Muscle layer of colon (tissue), 2 donors: ENCODE results near the gene CD52.
A peak's percentile ranks its signal among the peaks of the same experiment; 100 is the strongest.

Experiments
- H3K27ac ChIP-seq: one replicate; pipeline ENCODE4 v1.7.0; 2013; ENCODE audit warnings: low read depth, mild to moderate bottlenecking, low read length, moderate library complexity
- H3K27me3 ChIP-seq, 2 donors: one replicate each; pipeline ENCODE4 v1.7.0; 2013; ENCODE audit warnings: low read length in 2 of 2, mild to moderate bottlenecking in 2 of 2; ENCODE audit not compliant: insufficient read depth in 2 of 2, control insufficient read depth in 1 of 2
- H3K36me3 ChIP-seq: one replicate; pipeline ENCODE4 v1.7.0; 2013; ENCODE audit warnings: mild to moderate bottlenecking, low read length; ENCODE audit not compliant: insufficient read depth
- H3K4me1 ChIP-seq: one replicate; pipeline ENCODE4 v1.7.0; 2013; ENCODE audit warnings: mild to moderate bottlenecking, low read length; ENCODE audit not compliant: insufficient read depth
- H3K4me3 ChIP-seq, 2 donors: one replicate each; pipeline ENCODE4 v1.7.0; 2013; ENCODE audit warnings: low read length in 2 of 2, low read depth in 1 of 2, mild to moderate bottlenecking in 1 of 2, moderate library complexity in 1 of 2
- H3K9ac ChIP-seq: one replicate; pipeline ENCODE4 v1.7.0; 2013; ENCODE audit warnings: low read length
- H3K9me3 ChIP-seq: one replicate; pipeline ENCODE4 v1.7.0; 2013; ENCODE audit warnings: mild to moderate bottlenecking, low read length
- donor health status: abdominal sarcoma.
- donor health status: Adenocarcinoma of cecum.

CD52 gene

DNA sequence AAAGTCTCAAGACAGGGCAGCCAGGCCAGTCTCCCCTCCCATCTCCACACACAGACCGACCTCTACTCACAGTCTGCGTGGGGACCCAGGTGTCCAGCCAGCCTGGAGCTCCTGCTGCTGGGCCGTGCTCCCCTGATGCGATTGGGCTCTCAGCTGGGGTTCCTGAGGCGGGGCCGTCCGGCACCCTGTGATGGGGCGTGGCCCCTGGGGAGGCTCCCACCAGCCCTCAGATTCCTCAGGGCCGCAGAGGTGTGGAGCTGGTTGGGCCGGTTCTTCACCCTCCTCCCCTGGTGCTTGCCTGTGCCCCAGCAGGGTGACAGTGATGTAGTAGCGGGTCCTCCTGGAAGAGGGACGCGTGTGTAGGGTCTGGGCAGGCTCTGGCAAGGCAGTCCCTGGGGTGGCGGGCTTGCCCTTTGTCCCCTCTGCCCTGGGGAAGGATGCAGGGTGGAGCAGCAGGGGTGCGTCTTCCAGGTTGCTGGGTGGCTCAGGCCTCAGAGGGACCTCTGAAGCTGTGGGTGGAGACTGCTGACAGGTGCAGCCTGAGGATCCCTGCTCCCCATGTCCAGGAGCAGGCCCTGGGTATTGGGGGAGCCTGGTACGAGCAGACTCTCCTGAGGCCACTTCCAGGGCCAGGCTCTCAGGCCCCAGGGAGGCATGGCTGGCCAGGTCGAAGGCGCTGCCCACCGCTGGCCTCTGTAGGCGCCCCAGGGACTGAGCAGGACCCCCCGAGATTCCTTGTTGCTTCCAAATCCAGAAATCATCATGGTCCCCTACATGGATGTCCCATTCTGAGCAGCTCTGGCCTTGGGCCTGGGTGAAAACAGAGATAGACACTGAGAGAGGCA, 36.4 kb downstream of the CD52 start, which contains the start of gene CRYBG2:
Gene CRYBG2 (minus strand): TSS at position 155 of the 845 bp plus-strand sequence. CDS start 7,473 bp downstream, outside the sequence.
- H3K4me3 ChIP-seq: no peak within 1 kb of the TSS
- H3K9ac ChIP-seq: no peak within 1 kb of the TSS
- no peaks in the 10 kb centered on the region for H3K9me3 ChIP-seq
- H3K27ac ChIP-seq: no peak within 1 kb of the TSS
- H3K36me3 ChIP-seq: no peaks in the 10 kb centered on the region
- H3K4me1 ChIP-seq: no peaks in the 10 kb centered on the region
- H3K27me3 ChIP-seq: peaks cover 0 to 14% of the 10 kb centered on the region in 2 donors

DNA sequence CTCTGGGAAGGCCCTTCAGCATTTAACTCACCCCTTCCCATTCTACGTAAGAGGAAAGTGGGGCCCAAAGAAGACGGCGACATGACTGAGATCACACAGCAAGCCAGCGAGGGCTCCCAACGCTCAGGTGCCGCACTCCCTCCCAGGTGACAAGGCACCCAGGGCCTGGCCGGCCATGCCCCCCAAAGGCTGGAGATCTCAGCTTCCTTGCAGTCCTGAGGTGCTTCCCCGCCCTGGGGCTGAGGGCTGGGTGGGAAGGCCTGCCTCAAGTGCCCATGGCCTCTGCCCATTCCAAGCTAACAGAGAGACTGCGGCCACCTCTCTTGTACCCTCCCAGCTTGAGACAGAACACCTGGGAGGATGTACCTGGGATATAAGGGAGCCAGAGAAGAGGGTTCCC, 37.2 kb downstream of the CD52 start:
- no peak overlapping the region for H3K27ac ChIP-seq
- H3K36me3 ChIP-seq: no peaks in the 10 kb centered on the region
- peaks cover 2 to 18% of the 10 kb centered on the region in 2 donors for H3K27me3 ChIP-seq
- H3K4me1 ChIP-seq: no peaks in the 10 kb centered on the region
- no peaks in the 10 kb centered on the region for H3K9me3 ChIP-seq
- H3K9ac ChIP-seq: no peak overlapping the region
- no peak overlapping the region for H3K4me3 ChIP-seq

DNA sequence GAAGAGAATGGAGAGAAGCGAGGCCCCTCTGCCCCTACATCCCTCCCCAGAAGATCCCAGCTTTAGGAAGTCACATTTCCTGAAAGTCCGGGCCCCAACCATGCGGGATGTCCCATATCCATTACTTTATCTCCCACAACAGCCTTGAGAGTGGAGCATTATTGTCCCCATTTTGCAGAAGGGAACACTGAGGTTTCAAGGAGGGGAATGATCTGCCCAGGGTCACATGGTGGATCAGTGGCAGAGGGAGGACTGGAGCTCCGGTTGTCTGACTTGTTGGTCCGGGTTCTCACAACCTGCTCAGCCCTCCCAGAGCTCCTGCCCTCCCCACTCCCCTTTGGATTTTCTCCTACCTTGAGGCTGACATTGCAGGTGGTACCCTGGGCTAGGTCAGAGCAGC, 38.3 kb downstream of the CD52 start:
- H3K4me1 ChIP-seq: no peaks in the 10 kb centered on the region
- no peak overlapping the region for H3K27ac ChIP-seq

DNA sequence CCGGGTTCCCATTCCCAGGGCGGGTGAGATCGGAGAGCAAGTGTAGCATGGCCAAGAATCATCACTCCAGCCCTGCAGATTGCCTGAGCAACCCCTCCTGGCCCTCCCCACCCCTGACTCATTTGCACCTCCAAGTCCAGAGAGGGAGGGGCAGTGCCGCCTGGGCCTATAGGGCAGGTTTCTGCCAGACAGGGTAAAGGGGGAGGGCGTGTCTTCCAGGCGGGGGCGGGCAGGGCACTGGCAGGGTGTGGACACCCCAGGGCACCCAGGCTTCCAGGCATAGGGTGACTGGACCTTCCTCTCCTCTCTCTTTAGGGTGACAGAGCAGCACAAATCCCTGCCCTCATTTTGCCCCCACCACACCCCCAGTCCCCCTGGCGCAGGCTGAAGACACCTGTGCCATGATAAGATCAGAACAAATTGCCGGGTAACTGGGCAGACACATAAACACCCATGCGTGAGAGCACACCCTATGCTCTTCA, 39.4 kb downstream of the CD52 start:
- Histone ChIP-seq H3K27me3 (peaks cover 17 to 39% of the 10 kb centered on the region in 2 donors), H3K4me3 (no peak overlapping the region), H3K27ac (no peak overlapping the region), H3K9ac (no peak overlapping the region), H3K4me1 (no peaks in the 10 kb centered on the region), H3K9me3 (no peaks in the 10 kb centered on the region), H3K36me3 (no peaks in the 10 kb centered on the region)

More for the DNA sequence above, 38.3 kb downstream of the CD52 start:
- no peak overlapping the region for H3K4me3 ChIP-seq
- H3K9ac ChIP-seq: no peak overlapping the region
- no peaks in the 10 kb centered on the region for H3K36me3 ChIP-seq
- no peaks in the 10 kb centered on the region for H3K9me3 ChIP-seq
- peaks cover 14 to 29% of the 10 kb centered on the region in 2 donors for H3K27me3 ChIP-seq

DNA sequence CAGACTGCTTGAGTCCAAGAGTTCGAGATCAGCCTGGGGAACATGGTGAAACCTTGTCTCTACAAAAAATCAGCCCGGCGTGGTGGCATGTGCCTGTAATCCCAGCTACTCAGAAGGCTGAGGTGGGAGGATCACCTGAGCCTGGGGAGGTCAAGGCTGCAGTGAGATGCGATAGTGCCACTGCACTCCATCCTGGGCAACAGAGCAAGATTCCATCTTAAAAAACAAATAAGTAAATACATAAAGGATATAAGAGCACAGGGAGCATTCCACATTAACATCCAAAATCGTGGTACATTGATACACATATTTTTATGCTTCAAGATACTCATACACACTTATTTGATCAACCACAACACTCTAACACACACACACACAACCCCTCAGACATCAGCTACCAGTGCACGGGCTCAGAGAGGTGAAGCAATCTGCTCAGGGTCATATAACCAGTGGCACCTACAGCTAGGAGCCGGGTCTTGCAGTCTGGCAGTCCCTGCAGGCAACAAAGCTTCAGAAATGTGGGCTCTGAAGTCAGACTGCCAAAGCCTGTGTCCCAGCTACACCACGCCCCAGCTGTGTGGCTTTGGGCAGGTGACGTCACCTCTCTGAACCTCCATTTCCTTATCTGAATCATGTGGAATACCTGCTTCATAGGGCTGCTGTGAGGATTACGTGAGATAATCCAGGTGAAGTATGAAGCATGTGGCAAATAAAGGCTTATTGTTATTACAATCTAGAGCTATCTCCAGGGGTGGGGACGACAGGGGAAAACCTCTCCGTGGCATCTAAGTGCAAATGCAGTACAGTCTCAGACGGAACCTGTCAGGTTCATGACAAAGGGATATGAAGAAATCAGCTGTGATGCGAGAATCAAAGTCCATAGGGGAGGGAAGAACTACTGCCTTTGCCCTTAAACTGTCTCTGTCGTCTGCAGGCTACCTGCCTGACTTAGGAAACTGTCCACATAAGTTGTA, 40.9 kb downstream of the CD52 start:
- H3K4me1 ChIP-seq: no peaks in the 10 kb centered on the region
- no peak overlapping the region for H3K9ac ChIP-seq
- peaks cover 22 to 46% of the 10 kb centered on the region in 2 donors for H3K27me3 ChIP-seq
- H3K36me3 ChIP-seq: no peaks in the 10 kb centered on the region
- no peak overlapping the region for H3K27ac ChIP-seq
- no peaks in the 10 kb centered on the region for H3K9me3 ChIP-seq
- no peak overlapping the region for H3K4me3 ChIP-seq

DNA sequence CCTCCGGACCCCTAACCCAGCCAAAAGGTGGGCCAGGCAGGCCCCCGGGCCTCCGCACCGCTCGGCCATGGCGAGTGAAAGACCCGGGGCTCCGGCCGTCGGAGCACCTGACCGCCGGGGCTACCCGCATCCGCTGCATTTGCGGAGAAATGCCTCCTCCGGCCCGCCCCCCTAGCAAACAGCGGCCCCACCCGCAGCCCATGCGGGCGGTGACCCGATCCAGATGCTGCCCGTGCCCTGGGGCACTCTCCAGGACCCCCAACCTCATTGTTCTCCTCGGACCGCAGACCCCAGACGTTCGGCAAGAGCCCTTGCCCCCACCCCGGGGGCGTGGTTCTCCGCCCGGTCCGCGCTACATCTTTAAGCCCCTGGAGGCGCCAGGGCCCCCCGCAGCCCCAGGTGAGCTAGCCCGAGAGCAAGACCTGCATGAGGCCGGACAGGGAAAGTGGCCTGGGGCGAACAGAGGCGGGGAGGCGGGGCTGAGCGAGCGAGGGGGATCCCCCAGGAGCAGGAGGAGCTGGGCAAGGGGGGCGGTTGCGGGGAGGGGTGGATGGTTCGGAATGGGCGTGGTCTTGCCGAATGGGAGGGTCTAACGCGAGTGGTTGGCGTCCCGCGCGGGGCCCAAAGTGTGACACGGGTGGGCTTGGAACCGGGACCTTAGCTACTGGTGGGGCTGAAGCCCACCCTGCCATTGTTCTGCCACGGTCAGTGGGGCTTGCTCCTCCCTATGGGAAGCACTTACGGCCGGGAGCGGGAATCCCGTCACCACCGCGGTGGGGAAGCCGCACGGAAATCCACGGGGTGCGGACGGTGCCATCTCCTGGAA, 42.4 kb downstream of the CD52 start:
- Histone ChIP-seq H3K4me1 (no peaks in the 10 kb centered on the region), H3K36me3 (no peaks in the 10 kb centered on the region), H3K27ac (no peak overlapping the region), H3K4me3 (peak overlapping the region in 1 of 2 donors; percentile 32), H3K9ac (no peak overlapping the region), H3K9me3 (no peaks in the 10 kb centered on the region), H3K27me3 (peaks cover 22 to 48% of the 10 kb centered on the region in 2 donors)

DNA sequence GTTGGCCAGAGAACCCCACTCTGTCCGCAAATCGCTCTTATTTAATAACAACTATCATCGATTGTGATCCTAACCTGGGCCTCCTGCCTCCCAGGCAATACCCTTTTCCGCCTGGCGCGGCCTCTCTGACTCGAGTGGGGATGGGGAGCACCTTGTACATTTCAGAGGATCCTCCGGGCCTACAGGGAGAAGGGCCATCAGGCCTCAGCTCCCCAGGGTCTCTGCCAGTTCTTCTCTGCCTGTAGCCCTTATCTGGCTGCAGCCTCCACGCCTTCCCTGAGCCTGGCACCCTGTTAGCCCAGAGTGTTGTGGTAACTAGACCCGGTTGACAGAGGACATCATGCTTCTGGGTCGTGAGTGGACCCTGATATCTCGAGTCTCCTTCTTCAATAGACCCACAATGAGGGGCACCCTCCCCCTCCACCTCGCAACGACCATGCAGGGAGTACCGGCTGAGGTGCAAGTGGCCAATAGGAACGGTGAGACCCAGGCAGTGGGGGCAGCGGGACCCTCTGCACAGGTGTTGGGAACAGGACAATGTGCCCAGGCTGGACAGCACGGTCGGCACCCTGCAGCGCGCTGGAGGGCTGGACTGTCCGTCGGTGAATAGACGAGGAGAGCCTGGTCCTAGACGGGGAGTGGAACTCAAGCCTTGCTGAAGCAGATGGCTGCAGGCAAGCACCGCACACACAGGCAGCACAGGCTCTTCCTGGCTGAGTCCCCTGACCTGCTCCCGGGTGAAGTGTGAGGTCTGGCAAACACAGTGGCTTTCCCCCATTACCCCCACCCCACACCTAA, 43.2 kb downstream of the CD52 start:
- Histone ChIP-seq H3K4me3 (peak overlapping the region in 1 of 2 donors; percentile 32), H3K4me1 (no peaks in the 10 kb centered on the region), H3K27me3 (peaks cover 22 to 42% of the 10 kb centered on the region in 2 donors)

DNA sequence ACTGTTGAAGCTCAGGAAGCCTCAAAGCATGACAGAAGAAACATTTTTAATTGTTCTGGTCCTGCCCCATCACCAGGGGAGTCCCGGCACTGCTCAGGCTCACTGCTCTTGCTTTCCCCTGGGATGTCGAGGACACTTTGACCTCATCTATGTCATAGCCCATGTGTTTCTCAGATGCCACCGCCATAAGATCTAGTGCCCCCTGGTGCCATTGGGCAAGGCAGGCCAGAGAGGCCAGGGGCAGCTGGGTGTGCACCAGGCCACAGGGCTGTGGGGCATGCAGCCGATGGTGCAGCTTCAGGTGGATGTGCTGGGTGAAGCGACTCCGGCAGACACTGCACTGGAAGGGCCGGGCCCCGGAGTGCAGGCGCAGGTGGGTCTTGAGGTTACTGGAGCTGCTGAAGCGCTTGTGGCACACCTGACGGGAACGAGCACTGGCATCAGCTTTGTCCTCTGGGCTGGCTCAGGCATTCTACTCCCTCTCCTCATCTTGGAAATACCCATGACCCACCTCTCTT, 43.9 kb downstream of the CD52 start:
- no peak overlapping the region for H3K27ac ChIP-seq
- peaks cover 22 to 42% of the 10 kb centered on the region in 2 donors for H3K27me3 ChIP-seq
- H3K4me3 ChIP-seq: no peak overlapping the region
- H3K9ac ChIP-seq: no peak overlapping the region
- no peaks in the 10 kb centered on the region for H3K9me3 ChIP-seq
- H3K4me1 ChIP-seq: no peaks in the 10 kb centered on the region
- H3K36me3 ChIP-seq: no peaks in the 10 kb centered on the region

More for the DNA sequence above, 43.2 kb downstream of the CD52 start:
- no peaks in the 10 kb centered on the region for H3K9me3 ChIP-seq
- no peak overlapping the region for H3K27ac ChIP-seq
- H3K9ac ChIP-seq: no peak overlapping the region
- no peaks in the 10 kb centered on the region for H3K36me3 ChIP-seq

DNA sequence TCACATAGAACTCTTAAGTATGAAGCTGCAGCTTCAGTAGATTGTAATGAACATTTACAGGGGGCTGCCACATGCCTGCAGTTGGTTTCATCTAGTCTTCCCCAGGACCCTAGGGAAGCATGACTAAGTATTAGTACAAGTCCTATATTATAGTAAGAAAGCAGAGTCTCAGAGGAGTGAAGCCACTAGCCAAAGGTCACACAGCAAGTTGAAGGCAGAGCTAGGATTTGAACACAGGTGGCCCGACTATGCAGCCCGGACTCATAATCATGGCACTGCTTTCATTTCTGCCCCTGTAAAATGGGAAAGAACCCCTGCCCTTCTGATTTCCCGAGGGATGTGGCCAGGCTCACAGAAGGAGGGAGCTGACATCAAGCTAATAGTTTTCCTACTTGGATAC, 44.6 kb downstream of the CD52 start:
- Histone ChIP-seq H3K9ac (no peak overlapping the region), H3K27ac (no peak overlapping the region), H3K27me3 (peaks cover 22 to 42% of the 10 kb centered on the region in 2 donors), H3K9me3 (no peaks in the 10 kb centered on the region), H3K4me3 (no peak overlapping the region), H3K4me1 (no peaks in the 10 kb centered on the region), H3K36me3 (no peaks in the 10 kb centered on the region)
